NT2/D1 (cell line): ENCODE data around the gene SCYGR2.

Experiments used
- SUZ12 ChIP-seq: IDR thresholded peaks from 2 replicates; pipeline ENCODE4 v1.6.1; 2011; ENCODE audit not compliant: insufficient read length, insufficient read depth; ENCODE audit errors: extremely low read depth
- YY1 ChIP-seq: IDR thresholded peaks from 2 replicates; pipeline ENCODE4 v1.6.1; 2011; ENCODE audit not compliant: insufficient read length, insufficient read depth

GRCh38 chr2:227570615-227571014 is 28.1 kb upstream of the SCYGR2 start:
- TF ChIP-seq YY1: no peak
- no peak for TF ChIP-seq SUZ12
